ENCODE results near the gene KCND3.

Gene KCND3

DNA sequence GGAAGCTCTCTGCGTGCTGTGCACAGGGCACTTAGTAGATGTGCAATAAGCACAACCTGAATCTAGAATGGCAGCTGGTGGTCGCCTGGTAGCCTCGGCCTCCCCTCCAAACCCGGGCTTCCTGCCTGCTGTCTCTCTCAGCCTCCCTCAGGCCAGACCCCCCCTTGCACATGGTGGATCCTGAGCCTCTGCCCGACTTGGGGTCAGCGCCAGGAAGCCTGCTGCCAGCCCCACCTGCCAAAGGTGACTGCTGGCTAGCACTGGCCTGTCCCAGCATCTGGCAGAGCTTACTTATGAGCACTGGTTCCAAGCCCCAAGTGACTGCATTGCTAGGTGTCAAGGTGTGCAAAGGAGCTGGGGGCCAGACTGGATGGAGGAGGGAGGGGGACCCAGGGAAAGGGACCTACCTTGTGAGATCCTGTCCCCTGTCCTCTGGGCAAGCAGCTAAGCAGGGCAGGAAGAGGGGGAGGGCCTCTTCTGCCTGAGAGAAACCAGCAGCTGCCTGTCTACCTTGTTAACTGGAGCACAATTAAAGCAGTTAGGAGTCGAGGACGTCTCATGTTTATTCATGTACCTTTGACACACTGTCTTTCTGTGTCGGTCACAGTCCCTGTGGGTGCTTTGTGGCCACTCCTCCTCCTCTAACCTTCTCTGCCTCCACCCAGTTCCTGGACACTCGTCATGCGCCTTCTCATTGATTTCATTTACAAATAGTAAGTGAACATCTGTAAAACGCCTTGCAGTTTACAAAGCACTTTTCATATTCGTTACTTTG, 132.9 kb downstream of the KCND3 start:
- H3K4me1 ChIP-seq (ENCODE audit: control insufficient read depth in 2 of 2, insufficient read depth in 2 of 2, low read length in 2 of 2) = no peaks in the 10 kb centered on the region
- H3K36me3 ChIP-seq (ENCODE audit: control insufficient read depth in 2 of 2, insufficient read depth in 2 of 2, low read length in 2 of 2) = no peaks in the 10 kb centered on the region
- no peak overlapping the region for H3K27ac ChIP-seq (ENCODE audit: low read depth in 2 of 2, low read length in 2 of 2)
- H3K4me3 ChIP-seq (ENCODE audit: low read length in 2 of 2) = no peak overlapping the region
- H3K9me3 ChIP-seq (ENCODE audit: control insufficient read depth in 2 of 2, low read length in 2 of 2) = no peaks in the 10 kb centered on the region
- peaks cover 0 to 2% of the 10 kb centered on the region in 2 donors for H3K27me3 ChIP-seq (ENCODE audit: control insufficient read depth in 2 of 2, insufficient read depth in 2 of 2, low read length in 2 of 2)
- no peak overlapping the region for H3K9ac ChIP-seq (ENCODE audit: low read depth in 1 of 2, low read length in 2 of 2)

- H3K9ac ChIP-seq (ENCODE audit: low read depth in 1 of 2, low read length in 2 of 2) = no peak overlapping the region
- peaks cover 0 to 2% of the 10 kb centered on the region in 2 donors for H3K27me3 ChIP-seq (ENCODE audit: control insufficient read depth in 2 of 2, insufficient read depth in 2 of 2, low read length in 2 of 2)
- H3K9me3 ChIP-seq (ENCODE audit: control insufficient read depth in 2 of 2, low read length in 2 of 2) = no peaks in the 10 kb centered on the region
- H3K27ac ChIP-seq (ENCODE audit: low read depth in 2 of 2, low read length in 2 of 2) = no peak overlapping the region
- H3K36me3 ChIP-seq (ENCODE audit: control insufficient read depth in 2 of 2, insufficient read depth in 2 of 2, low read length in 2 of 2) = no peaks in the 10 kb centered on the region
- no peaks in the 10 kb centered on the region for H3K4me1 ChIP-seq (ENCODE audit: control insufficient read depth in 2 of 2, insufficient read depth in 2 of 2, low read length in 2 of 2)
- H3K4me3 ChIP-seq (ENCODE audit: low read length in 2 of 2) = no peak overlapping the region
Observed at GRCh38 chr1:111855260-111855659, 134.2 kb downstream of the KCND3 start.

DNA sequence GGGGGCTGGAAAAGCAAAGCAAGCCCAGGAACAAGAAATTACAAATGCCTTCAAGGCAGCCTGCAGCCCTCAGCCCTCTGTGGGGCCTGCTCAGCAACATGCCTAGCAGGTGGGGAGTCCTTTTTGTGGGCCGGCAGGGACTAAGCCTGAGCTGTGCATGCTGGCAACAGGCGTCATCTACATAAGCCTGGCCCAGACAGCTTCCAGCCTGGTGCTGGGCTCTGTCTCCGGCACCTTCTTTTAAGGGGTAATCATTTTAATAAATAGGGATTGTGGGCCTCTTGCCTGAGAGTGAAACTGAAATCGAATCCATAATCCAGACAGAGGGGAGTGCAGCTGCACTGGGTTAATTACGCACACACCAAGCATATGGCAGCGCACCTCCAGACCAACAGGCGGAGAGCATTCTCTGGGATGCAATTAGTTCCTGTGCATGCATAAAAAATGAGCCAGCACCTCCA, 137.2 kb downstream of the KCND3 start:
- Histone ChIP-seq H3K4me1 (ENCODE audit: control insufficient read depth in 2 of 2, insufficient read depth in 2 of 2, low read length in 2 of 2) (no peaks in the 10 kb centered on the region), H3K27ac (ENCODE audit: low read depth in 2 of 2, low read length in 2 of 2) (no peak overlapping the region), H3K4me3 (ENCODE audit: low read length in 2 of 2) (no peak overlapping the region), H3K9ac (ENCODE audit: low read depth in 1 of 2, low read length in 2 of 2) (no peak overlapping the region), H3K36me3 (ENCODE audit: control insufficient read depth in 2 of 2, insufficient read depth in 2 of 2, low read length in 2 of 2) (no peaks in the 10 kb centered on the region), H3K27me3 (ENCODE audit: control insufficient read depth in 2 of 2, insufficient read depth in 2 of 2, low read length in 2 of 2) (peaks cover 0 to 5% of the 10 kb centered on the region in 2 donors), H3K9me3 (ENCODE audit: control insufficient read depth in 2 of 2, low read length in 2 of 2) (no peaks in the 10 kb centered on the region)

GRCh38 chr1:111851552-111851951, 137.9 kb downstream of the KCND3 start:
- Histone ChIP-seq H3K27ac (ENCODE audit: low read depth in 2 of 2, low read length in 2 of 2) (no peak overlapping the region), H3K9ac (ENCODE audit: low read depth in 1 of 2, low read length in 2 of 2) (no peak overlapping the region), H3K27me3 (ENCODE audit: control insufficient read depth in 2 of 2, insufficient read depth in 2 of 2, low read length in 2 of 2) (peaks cover 0 to 5% of the 10 kb centered on the region in 2 donors), H3K4me1 (ENCODE audit: control insufficient read depth in 2 of 2, insufficient read depth in 2 of 2, low read length in 2 of 2) (no peaks in the 10 kb centered on the region), H3K9me3 (ENCODE audit: control insufficient read depth in 2 of 2, low read length in 2 of 2) (no peaks in the 10 kb centered on the region), H3K4me3 (ENCODE audit: low read length in 2 of 2) (no peak overlapping the region), H3K36me3 (ENCODE audit: control insufficient read depth in 2 of 2, insufficient read depth in 2 of 2, low read length in 2 of 2) (no peaks in the 10 kb centered on the region)

DNA sequence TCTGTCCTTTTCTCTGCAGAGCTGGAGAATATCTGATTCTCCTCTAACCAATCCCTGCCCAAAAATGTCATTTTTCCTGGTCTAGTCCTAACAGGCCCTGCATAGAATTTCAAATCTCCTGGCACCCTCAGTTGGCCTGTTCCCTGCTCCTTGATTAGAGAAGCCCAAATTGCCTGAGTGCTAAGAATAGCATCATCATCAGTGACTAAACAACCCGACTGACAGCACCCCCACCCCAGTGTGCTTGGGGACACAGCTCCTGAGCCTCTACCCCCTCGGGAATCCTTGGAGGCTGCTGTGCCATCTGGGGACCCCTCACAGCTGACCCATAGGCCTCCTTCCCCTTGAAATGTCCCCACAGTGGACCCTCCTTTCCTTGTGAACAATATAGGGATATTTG, 139.4 kb downstream of the KCND3 start:
- peaks cover 0 to 5% of the 10 kb centered on the region in 2 donors for H3K27me3 ChIP-seq (ENCODE audit: control insufficient read depth in 2 of 2, insufficient read depth in 2 of 2, low read length in 2 of 2)
- no peaks in the 10 kb centered on the region for H3K4me1 ChIP-seq (ENCODE audit: control insufficient read depth in 2 of 2, insufficient read depth in 2 of 2, low read length in 2 of 2)
- H3K4me3 ChIP-seq (ENCODE audit: low read length in 2 of 2) = no peak overlapping the region
- no peaks in the 10 kb centered on the region for H3K36me3 ChIP-seq (ENCODE audit: control insufficient read depth in 2 of 2, insufficient read depth in 2 of 2, low read length in 2 of 2)
- no peak overlapping the region for H3K27ac ChIP-seq (ENCODE audit: low read depth in 2 of 2, low read length in 2 of 2)
- H3K9me3 ChIP-seq (ENCODE audit: control insufficient read depth in 2 of 2, low read length in 2 of 2) = no peaks in the 10 kb centered on the region
- H3K9ac ChIP-seq (ENCODE audit: low read depth in 1 of 2, low read length in 2 of 2) = no peak overlapping the region

DNA sequence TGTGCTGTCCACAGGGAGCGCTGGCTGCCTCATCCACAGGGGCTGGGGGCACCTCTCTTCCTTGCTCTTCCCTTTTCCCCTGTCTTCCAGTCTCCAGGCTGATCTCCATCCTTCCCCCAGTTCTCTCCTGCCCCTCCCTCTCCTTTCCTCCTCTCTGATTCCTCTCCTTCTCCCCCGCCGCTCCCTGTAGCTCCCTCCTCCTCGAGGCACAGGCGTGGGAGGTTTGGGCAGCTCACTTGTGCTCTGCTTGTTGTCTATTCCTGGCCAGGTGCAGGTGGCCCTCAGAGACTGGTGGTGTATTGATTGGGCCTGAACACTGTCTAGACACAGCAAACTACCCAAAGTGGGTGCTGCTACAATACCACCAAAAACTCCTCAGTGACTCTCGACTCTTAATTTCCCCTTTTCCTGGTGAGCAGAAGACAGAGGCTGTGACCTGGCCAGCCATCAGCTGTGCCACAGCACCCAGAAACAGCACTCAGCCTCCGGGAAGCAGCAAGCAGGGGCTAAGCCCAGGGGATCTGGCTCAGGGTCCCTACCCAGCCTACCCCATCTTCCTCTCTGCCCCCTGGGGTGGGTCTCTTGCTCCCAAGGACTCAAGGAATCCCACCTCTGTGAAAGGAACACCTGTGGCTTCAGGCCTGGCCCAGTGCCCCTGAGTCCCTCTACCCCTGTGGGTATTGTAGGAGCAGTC, 140.5 kb downstream of the KCND3 start:
- Histone ChIP-seq H3K9ac (ENCODE audit: low read depth in 1 of 2, low read length in 2 of 2) (no peak overlapping the region), H3K4me1 (ENCODE audit: control insufficient read depth in 2 of 2, insufficient read depth in 2 of 2, low read length in 2 of 2) (no peaks in the 10 kb centered on the region), H3K36me3 (ENCODE audit: control insufficient read depth in 2 of 2, insufficient read depth in 2 of 2, low read length in 2 of 2) (no peaks in the 10 kb centered on the region), H3K27ac (ENCODE audit: low read depth in 2 of 2, low read length in 2 of 2) (no peak overlapping the region), H3K27me3 (ENCODE audit: control insufficient read depth in 2 of 2, insufficient read depth in 2 of 2, low read length in 2 of 2) (peaks cover 0 to 5% of the 10 kb centered on the region in 2 donors), H3K4me3 (ENCODE audit: low read length in 2 of 2) (no peak overlapping the region), H3K9me3 (ENCODE audit: control insufficient read depth in 2 of 2, low read length in 2 of 2) (no peaks in the 10 kb centered on the region)

- Histone ChIP-seq H3K9ac (ENCODE audit: low read depth in 1 of 2, low read length in 2 of 2) (no peak overlapping the region), H3K4me1 (ENCODE audit: control insufficient read depth in 2 of 2, insufficient read depth in 2 of 2, low read length in 2 of 2) (no peaks in the 10 kb centered on the region), H3K27me3 (ENCODE audit: control insufficient read depth in 2 of 2, insufficient read depth in 2 of 2, low read length in 2 of 2) (peaks cover 0 to 5% of the 10 kb centered on the region in 2 donors), H3K4me3 (ENCODE audit: low read length in 2 of 2) (no peak overlapping the region), H3K27ac (ENCODE audit: low read depth in 2 of 2, low read length in 2 of 2) (no peak overlapping the region), H3K9me3 (ENCODE audit: control insufficient read depth in 2 of 2, low read length in 2 of 2) (no peaks in the 10 kb centered on the region), H3K36me3 (ENCODE audit: control insufficient read depth in 2 of 2, insufficient read depth in 2 of 2, low read length in 2 of 2) (no peaks in the 10 kb centered on the region)
Observed at GRCh38 chr1:111847466-111847865, 142.0 kb downstream of the KCND3 start.

GRCh38 chr1:111846842-111847241, 142.6 kb downstream of the KCND3 start:
- H3K4me1 ChIP-seq (ENCODE audit: control insufficient read depth in 2 of 2, insufficient read depth in 2 of 2, low read length in 2 of 2) = no peaks in the 10 kb centered on the region

GRCh38 chr1:111843177-111843576, 146.3 kb downstream of the KCND3 start:
- Histone ChIP-seq H3K27me3 (ENCODE audit: control insufficient read depth in 2 of 2, insufficient read depth in 2 of 2, low read length in 2 of 2) (peaks cover 0 to 4% of the 10 kb centered on the region in 2 donors), H3K9ac (ENCODE audit: low read depth in 1 of 2, low read length in 2 of 2) (no peak overlapping the region), H3K9me3 (ENCODE audit: control insufficient read depth in 2 of 2, low read length in 2 of 2) (no peaks in the 10 kb centered on the region), H3K36me3 (ENCODE audit: control insufficient read depth in 2 of 2, insufficient read depth in 2 of 2, low read length in 2 of 2) (no peaks in the 10 kb centered on the region), H3K4me1 (ENCODE audit: control insufficient read depth in 2 of 2, insufficient read depth in 2 of 2, low read length in 2 of 2) (no peaks in the 10 kb centered on the region), H3K4me3 (ENCODE audit: low read length in 2 of 2) (no peak overlapping the region), H3K27ac (ENCODE audit: low read depth in 2 of 2, low read length in 2 of 2) (no peak overlapping the region)

More at GRCh38 chr1:111846842-111847241, 142.6 kb downstream of the KCND3 start:
- Histone ChIP-seq H3K36me3 (ENCODE audit: control insufficient read depth in 2 of 2, insufficient read depth in 2 of 2, low read length in 2 of 2) (no peaks in the 10 kb centered on the region), H3K27ac (ENCODE audit: low read depth in 2 of 2, low read length in 2 of 2) (no peak overlapping the region), H3K9me3 (ENCODE audit: control insufficient read depth in 2 of 2, low read length in 2 of 2) (no peaks in the 10 kb centered on the region), H3K27me3 (ENCODE audit: control insufficient read depth in 2 of 2, insufficient read depth in 2 of 2, low read length in 2 of 2) (peaks cover 0 to 4% of the 10 kb centered on the region in 2 donors), H3K4me3 (ENCODE audit: low read length in 2 of 2) (no peak overlapping the region), H3K9ac (ENCODE audit: low read depth in 1 of 2, low read length in 2 of 2) (no peak overlapping the region)

- H3K9me3 ChIP-seq (ENCODE audit: control insufficient read depth in 2 of 2, low read length in 2 of 2) = no peaks in the 10 kb centered on the region
- H3K4me1 ChIP-seq (ENCODE audit: control insufficient read depth in 2 of 2, insufficient read depth in 2 of 2, low read length in 2 of 2) = no peaks in the 10 kb centered on the region
- no peak overlapping the region for H3K9ac ChIP-seq (ENCODE audit: low read depth in 1 of 2, low read length in 2 of 2)
- no peaks in the 10 kb centered on the region for H3K36me3 ChIP-seq (ENCODE audit: control insufficient read depth in 2 of 2, insufficient read depth in 2 of 2, low read length in 2 of 2)
- no peaks in the 10 kb centered on the region for H3K27me3 ChIP-seq (ENCODE audit: control insufficient read depth in 2 of 2, insufficient read depth in 2 of 2, low read length in 2 of 2)
- H3K4me3 ChIP-seq (ENCODE audit: low read length in 2 of 2) = no peak overlapping the region
- no peak overlapping the region for H3K27ac ChIP-seq (ENCODE audit: low read depth in 2 of 2, low read length in 2 of 2)
Observed at GRCh38 chr1:111842411-111842810, 147.1 kb downstream of the KCND3 start.
